ENCODE results near the gene PGPEP1.
"Not testable (repeated sequence)": the region's sequence is repeated elsewhere in the genome, so short reads cannot be mapped to it uniquely, and the experiment has no call there.

GRCh38 chr19:18348818-18349339 is 8.5 kb downstream of the PGPEP1 start:
- TF ChIP-seq CTCF, POLR2A (IDR thresholded peaks at IDR 0.05): not testable (repeated sequence)
